Activated naive CD4-positive, alpha-beta T cell treated with anti-CD3 and anti-CD28 coated beads, Interleukin-2, amount 10 ng/mL, durations not matched to agents 7 days and 5 days (primary cell): ENCODE results near the gene PIK3R1.
"Not testable (repeated sequence)": the region's sequence is repeated elsewhere in the genome, so short reads cannot be mapped to it uniquely, and the experiment has no call there.

Source experiments
- CTCF ChIA-PET: fragments of 350-600 bp; sonication (Branson Sonifier 250); formaldehyde crosslinking; loops from one replicate; lab custom pipeline; 2021; ENCODE audit warnings: antibody characterized with exemption; lab: Charles Lee
- DNase-seq: peaks from one replicate; pipeline ENCODE4 v3.0.0-alpha.2; 2020
- H3K27ac Mint-ChIP-seq: one replicate; pipeline ENCODE4 v1.8.0; 2021; ENCODE audit warnings: mild to moderate bottlenecking, moderate library complexity, mixed read lengths
- H3K27me3 Mint-ChIP-seq: one replicate; pipeline ENCODE4 v1.8.0; 2021; ENCODE audit warnings: mild to moderate bottlenecking, mixed read lengths
- H3K36me3 Mint-ChIP-seq: one replicate; pipeline ENCODE4 v1.8.0; 2021; ENCODE audit warnings: mixed read lengths
- H3K4me1 Mint-ChIP-seq: one replicate; pipeline ENCODE4 v1.8.0; 2021; ENCODE audit warnings: mixed read lengths
- H3K4me3 Mint-ChIP-seq: one replicate; pipeline ENCODE4 v1.8.0; 2021; ENCODE audit warnings: mild to moderate bottlenecking, moderate library complexity, mixed read lengths
- H3K9me3 Mint-ChIP-seq: one replicate; pipeline ENCODE4 v1.8.0; 2021; ENCODE audit warnings: mixed read lengths

Gene PIK3R1

GRCh38 chr5:68226546-68227073 lies 11.1 kb downstream of the PIK3R1 start:
- no peak overlapping the region for H3K4me3 Mint-ChIP-seq
- peaks cover 68% of the 10 kb centered on the region for H3K4me1 Mint-ChIP-seq
- CTCF ChIA-PET = no interaction called here
- no peaks in the 10 kb centered on the region for H3K9me3 Mint-ChIP-seq
- no peaks in the 10 kb centered on the region for H3K27me3 Mint-ChIP-seq
- no peak for DNase-seq
- no peak overlapping the region for H3K27ac Mint-ChIP-seq
- H3K36me3 Mint-ChIP-seq = peaks cover 57% of the 10 kb centered on the region

GRCh38 chr5:68227532-68228160 lies 12.1 kb downstream of the PIK3R1 start:
- H3K36me3 Mint-ChIP-seq = peaks cover 53% of the 10 kb centered on the region
- H3K27me3 Mint-ChIP-seq = no peaks in the 10 kb centered on the region
- H3K9me3 Mint-ChIP-seq = no peaks in the 10 kb centered on the region
- H3K27ac Mint-ChIP-seq = no peak overlapping the region
- peaks cover 70% of the 10 kb centered on the region for H3K4me1 Mint-ChIP-seq
- no peak for DNase-seq
- H3K4me3 Mint-ChIP-seq = no peak overlapping the region
- CTCF ChIA-PET = no interaction called here

DNA sequence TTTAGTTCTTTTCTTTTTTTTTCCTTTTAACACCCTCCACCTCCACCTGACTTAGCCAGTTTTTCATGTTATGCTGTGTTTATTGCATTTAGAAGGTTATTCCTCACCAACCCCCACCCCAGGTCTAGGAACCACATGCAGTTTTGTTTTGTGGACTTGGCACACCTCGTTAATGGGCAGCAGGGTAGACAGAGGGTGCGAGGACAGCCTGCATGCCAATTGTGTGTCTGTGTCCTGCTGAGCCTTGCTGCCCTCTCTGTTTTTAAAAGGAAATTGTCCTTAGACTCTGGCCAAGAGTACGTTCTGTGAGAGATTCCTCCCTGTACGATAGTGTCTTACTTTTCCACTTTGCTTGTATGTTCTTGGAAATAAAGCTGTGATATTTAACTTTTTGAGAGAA lies 13.9 kb downstream of the PIK3R1 start:
- no peak overlapping the region for H3K27ac Mint-ChIP-seq
- H3K4me3 Mint-ChIP-seq = no peak overlapping the region
- DNase-seq = no peak
- H3K4me1 Mint-ChIP-seq = peaks cover 66% of the 10 kb centered on the region
- no peaks in the 10 kb centered on the region for H3K9me3 Mint-ChIP-seq
- H3K36me3 Mint-ChIP-seq = peaks cover 57% of the 10 kb centered on the region
- CTCF ChIA-PET = interaction anchor here (1.1 to 1.3 kb wide), 3 partner anchors 11 to 12 kb away, joined by 3 to 4 read pairs (median 3); no protein-coding TSS in a partner anchor
- no peaks in the 10 kb centered on the region for H3K27me3 Mint-ChIP-seq

DNA sequence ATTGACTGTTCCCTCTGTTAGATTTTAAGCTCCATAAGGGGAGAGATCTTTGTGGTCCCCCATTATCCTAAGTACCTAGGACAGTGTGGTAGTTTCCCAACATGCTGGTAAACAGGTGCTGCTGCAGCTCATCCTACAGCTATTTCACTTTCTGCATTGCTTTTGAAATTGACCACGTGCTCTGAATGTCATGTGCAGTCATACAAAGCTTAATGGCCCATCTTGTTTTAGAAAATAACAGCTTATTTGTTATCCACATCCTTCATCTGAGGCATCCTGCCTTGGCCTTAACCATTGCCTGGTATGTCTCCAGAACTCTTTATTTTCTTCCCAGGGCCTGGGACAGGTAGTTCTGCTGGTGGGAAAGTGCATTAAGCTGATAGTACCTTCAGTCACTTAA lies 14.7 kb downstream of the PIK3R1 start:
- Mint-ChIP-seq H3K27me3 (no peaks in the 10 kb centered on the region), H3K4me1 (peaks cover 57% of the 10 kb centered on the region), H3K36me3 (peaks cover 54% of the 10 kb centered on the region), H3K27ac (no peak overlapping the region), H3K9me3 (no peaks in the 10 kb centered on the region), H3K4me3 (no peak overlapping the region)
- CTCF ChIA-PET = interaction anchor here (1.1 to 1.3 kb wide), 2 partner anchors 12 to 13 kb away, joined by 3 read pairs; no protein-coding TSS in a partner anchor
- DNase-seq = no peak

DNA sequence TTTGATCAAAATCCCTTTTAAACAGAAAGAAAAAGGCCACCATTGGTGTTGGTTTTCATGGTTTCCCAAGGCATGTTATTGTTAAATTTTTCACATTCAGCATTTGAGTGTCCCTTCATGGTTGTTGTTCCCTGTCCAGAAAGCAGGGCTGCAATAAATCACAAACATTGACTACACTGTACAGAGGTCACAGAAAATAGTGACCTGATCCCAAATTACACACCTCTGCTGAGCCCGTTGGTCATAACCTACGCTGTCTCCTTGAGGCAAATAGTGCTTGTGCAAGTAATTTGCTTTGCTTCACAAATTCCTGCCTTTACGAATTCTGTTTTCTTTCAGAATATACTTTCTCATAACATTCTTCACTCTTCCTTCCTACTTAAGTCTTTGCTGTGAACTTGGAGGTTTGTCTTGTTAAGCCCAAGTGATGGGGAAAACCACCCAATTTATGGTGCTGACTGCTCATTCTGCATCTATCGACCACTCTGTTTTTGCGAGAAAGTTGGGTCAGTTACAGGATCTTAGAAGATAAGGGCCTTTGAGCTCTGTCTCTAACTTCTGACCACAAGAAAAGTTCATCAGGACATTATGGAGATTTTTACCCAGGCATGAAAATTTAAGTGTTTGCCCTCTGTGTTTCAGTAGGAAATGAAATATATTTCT lies 16.0 kb downstream of the PIK3R1 start:
- Mint-ChIP-seq H3K4me1 (peaks cover 47% of the 10 kb centered on the region), H3K36me3 (peaks cover 45% of the 10 kb centered on the region), H3K27ac (no peak overlapping the region), H3K4me3 (no peak overlapping the region), H3K9me3 (no peaks in the 10 kb centered on the region), H3K27me3 (no peaks in the 10 kb centered on the region)
- DNase-seq = no peak
- CTCF ChIA-PET = interaction anchor here (1.3 kb wide), 1 partner anchor 985 kb away, joined by 4 read pairs; no protein-coding TSS in a partner anchor

GRCh38 chr5:68232277-68232676 lies 16.7 kb downstream of the PIK3R1 start:
- DNase-seq = no peak
- Mint-ChIP-seq H3K27ac (no peak overlapping the region), H3K4me1 (peaks cover 44% of the 10 kb centered on the region), H3K27me3 (no peaks in the 10 kb centered on the region), H3K4me3 (no peak overlapping the region), H3K9me3 (no peaks in the 10 kb centered on the region), H3K36me3 (peaks cover 38% of the 10 kb centered on the region)
- CTCF ChIA-PET = interaction anchor here (1.3 kb wide), 1 partner anchor 986 kb away, joined by 4 read pairs; no protein-coding TSS in a partner anchor

- H3K9me3 Mint-ChIP-seq = no peaks in the 10 kb centered on the region
- peaks cover 30% of the 10 kb centered on the region for H3K36me3 Mint-ChIP-seq
- no peak overlapping the region for H3K4me3 Mint-ChIP-seq
- no peaks in the 10 kb centered on the region for H3K27me3 Mint-ChIP-seq
- peaks cover 43% of the 10 kb centered on the region for H3K4me1 Mint-ChIP-seq
- CTCF ChIA-PET = no interaction called here
- H3K27ac Mint-ChIP-seq = no peak overlapping the region
- no peak for DNase-seq
Observed at GRCh38 chr5:68233075-68233474, 17.5 kb downstream of the PIK3R1 start.

- H3K27me3 Mint-ChIP-seq, H3K27ac Mint-ChIP-seq, CTCF ChIA-PET, H3K9me3 Mint-ChIP-seq, DNase-seq, H3K4me3 Mint-ChIP-seq: not testable (repeated sequence)
- peaks cover 19% of the 10 kb centered on the region for H3K36me3 Mint-ChIP-seq
- peaks cover 51% of the 10 kb centered on the region for H3K4me1 Mint-ChIP-seq
Observed at GRCh38 chr5:68235229-68235628, 19.7 kb downstream of the PIK3R1 start.

GRCh38 chr5:68237715-68238114 lies 22.2 kb downstream of the PIK3R1 start:
- peaks cover 58% of the 10 kb centered on the region for H3K4me1 Mint-ChIP-seq
- no peaks in the 10 kb centered on the region for H3K27me3 Mint-ChIP-seq
- peaks cover 20% of the 10 kb centered on the region for H3K36me3 Mint-ChIP-seq
- CTCF ChIA-PET = interaction anchor here (1.9 kb wide), 1 partner anchor 21 kb away, joined by 5 read pairs; no protein-coding TSS in a partner anchor
- no peak for DNase-seq
- no peak overlapping the region for H3K4me3 Mint-ChIP-seq
- H3K9me3 Mint-ChIP-seq = no peaks in the 10 kb centered on the region
- H3K27ac Mint-ChIP-seq = no peak overlapping the region

DNA sequence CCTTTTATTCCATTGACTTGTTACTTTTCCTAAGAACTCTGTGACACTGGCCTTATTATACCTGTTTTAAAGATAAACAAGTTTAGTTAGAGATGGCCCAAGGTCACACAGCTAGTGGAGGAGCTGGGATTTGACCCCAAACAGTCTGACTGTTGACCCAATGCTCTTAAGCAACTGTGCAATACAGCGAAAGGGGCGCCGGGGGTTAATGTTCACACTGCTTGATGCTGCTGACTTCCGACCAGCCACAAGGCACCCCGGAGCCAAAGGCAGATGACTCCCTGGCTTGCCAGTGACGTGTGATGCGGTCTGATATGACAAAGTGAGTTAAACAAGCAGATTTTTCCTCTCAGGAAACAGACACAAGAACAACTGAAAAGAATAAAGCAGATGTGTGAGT lies 23.9 kb downstream of the PIK3R1 start:
- peaks cover 69% of the 10 kb centered on the region for H3K4me1 Mint-ChIP-seq
- peak; percentile 85 for DNase-seq
- CTCF ChIA-PET = interaction anchor here (1.9 kb wide), 1 partner anchor 23 kb away, joined by 5 read pairs; no protein-coding TSS in a partner anchor
- H3K4me3 Mint-ChIP-seq = no peak overlapping the region
- no peaks in the 10 kb centered on the region for H3K27me3 Mint-ChIP-seq
- H3K36me3 Mint-ChIP-seq = peaks cover 21% of the 10 kb centered on the region
- peak overlapping the region; percentile 73 for H3K27ac Mint-ChIP-seq
- H3K9me3 Mint-ChIP-seq = no peaks in the 10 kb centered on the region

DNA sequence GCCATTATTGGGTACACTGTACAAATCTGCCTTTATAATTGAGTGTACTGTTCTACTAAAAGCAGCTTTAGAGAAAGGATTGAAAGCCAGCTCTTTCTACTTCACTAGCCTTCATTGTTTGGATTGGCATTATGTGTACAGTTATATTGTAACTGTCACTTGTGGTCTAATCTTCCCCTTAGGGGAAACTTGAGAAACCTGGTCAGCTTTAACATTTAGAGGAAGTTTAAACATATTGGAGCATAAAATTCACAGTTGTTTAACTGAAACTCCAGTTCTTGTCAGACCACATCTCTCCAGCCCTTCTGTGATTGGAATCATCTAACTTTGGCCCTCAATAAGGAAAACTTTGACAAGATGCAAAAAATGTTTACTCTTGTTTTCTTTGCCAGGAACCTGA lies 24.6 kb downstream of the PIK3R1 start:
- Mint-ChIP-seq H3K4me1 (peaks cover 73% of the 10 kb centered on the region), H3K36me3 (peaks cover 23% of the 10 kb centered on the region), H3K27me3 (no peaks in the 10 kb centered on the region), H3K27ac (peak overlapping the region; percentile 43), H3K9me3 (no peaks in the 10 kb centered on the region), H3K4me3 (no peak overlapping the region)
- CTCF ChIA-PET = interaction anchor here (1.3 kb wide), 1 partner anchor 12 kb away, joined by 3 read pairs; no protein-coding TSS in a partner anchor
- DNase-seq = no peak

GRCh38 chr5:68240771-68241170 lies 25.2 kb downstream of the PIK3R1 start:
- CTCF ChIA-PET = interaction anchor here (1.3 kb wide), 1 partner anchor 12 kb away, joined by 3 read pairs; no protein-coding TSS in a partner anchor
- H3K4me3 Mint-ChIP-seq = no peak overlapping the region

DNA sequence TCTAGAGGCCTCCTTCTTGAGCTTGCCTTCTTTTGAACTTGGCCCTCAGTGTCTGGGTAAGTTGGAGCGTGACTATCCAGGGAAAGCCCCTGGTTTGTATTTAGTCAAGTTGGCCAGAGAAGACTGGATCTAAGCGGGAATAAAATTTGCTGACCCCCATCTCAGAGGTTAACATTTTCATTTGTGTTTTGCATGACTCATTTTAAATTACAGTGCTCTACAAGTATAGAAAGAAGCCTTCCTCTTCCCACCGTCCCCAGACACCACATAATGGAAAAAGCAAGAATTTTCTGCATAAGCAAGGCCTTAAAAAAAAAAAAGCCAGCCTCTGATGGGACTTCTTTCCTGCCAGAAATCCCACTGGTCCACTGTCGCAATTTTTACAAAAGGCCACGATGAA lies 27.2 kb downstream of the PIK3R1 start:
- H3K9me3 Mint-ChIP-seq = no peaks in the 10 kb centered on the region
- no peak overlapping the region for H3K27ac Mint-ChIP-seq
- H3K4me1 Mint-ChIP-seq = peaks cover 69% of the 10 kb centered on the region
- DNase-seq = no peak
- peaks cover 22% of the 10 kb centered on the region for H3K36me3 Mint-ChIP-seq
- CTCF ChIA-PET = no interaction called here
- no peaks in the 10 kb centered on the region for H3K27me3 Mint-ChIP-seq
- H3K4me3 Mint-ChIP-seq = no peak overlapping the region

More at GRCh38 chr5:68240771-68241170, 25.2 kb downstream of the PIK3R1 start:
- no peak for DNase-seq
- H3K27ac Mint-ChIP-seq = peak overlapping the region; percentile 43
- peaks cover 71% of the 10 kb centered on the region for H3K4me1 Mint-ChIP-seq
- H3K9me3 Mint-ChIP-seq = no peaks in the 10 kb centered on the region
- peaks cover 20% of the 10 kb centered on the region for H3K36me3 Mint-ChIP-seq
- H3K27me3 Mint-ChIP-seq = no peaks in the 10 kb centered on the region

DNA sequence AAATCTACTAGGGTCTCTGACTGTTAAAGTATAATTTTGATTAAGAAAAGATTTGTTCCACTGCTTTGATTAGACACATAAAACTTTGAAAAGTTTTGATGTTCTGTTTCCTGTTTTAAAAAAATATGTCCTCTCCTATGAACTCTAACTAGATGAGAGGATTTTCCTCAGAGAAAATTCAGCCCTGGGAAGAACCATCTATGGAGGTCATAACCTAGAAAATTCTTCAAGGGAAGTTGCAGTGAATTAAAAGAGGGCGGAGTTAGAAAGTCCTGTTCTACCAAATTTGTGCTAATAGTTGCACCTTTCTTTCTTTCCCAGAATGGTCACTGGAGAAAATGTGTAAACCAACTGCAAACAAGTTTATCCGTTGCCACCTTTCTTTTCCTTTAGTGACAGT lies 27.7 kb downstream of the PIK3R1 start:
- DNase-seq = no peak
- H3K27me3 Mint-ChIP-seq = no peaks in the 10 kb centered on the region
- no peaks in the 10 kb centered on the region for H3K9me3 Mint-ChIP-seq
- peaks cover 22% of the 10 kb centered on the region for H3K36me3 Mint-ChIP-seq
- H3K4me1 Mint-ChIP-seq = peaks cover 64% of the 10 kb centered on the region
- H3K4me3 Mint-ChIP-seq = no peak overlapping the region
- H3K27ac Mint-ChIP-seq = peak overlapping the region; percentile 42
- CTCF ChIA-PET = interaction anchor here (0.8 to 1.3 kb wide), 2 partner anchors 9 to 997 kb away, joined by 3 read pairs; no protein-coding TSS in a partner anchor
